GM12878 (cell line): ENCODE data around the gene VIPR1. TPM values are rescaled to one million over a fixed set of nuclear protein-coding genes. Genes with fewer than 3 reads are reported as not detected.

Experiments
- ATF7 ChIP-seq: fragments of 450-650 bp; IDR thresholded peaks from 2 replicates; pipeline ENCODE4 v1.6.1; 2016; ENCODE audit warnings: low read depth, mild to moderate bottlenecking
- CBX3 ChIP-seq: fragments of 200-600 bp; sonication (generic); IDR thresholded peaks from 2 replicates; pipeline ENCODE4 v1.6.1; 2016; ENCODE audit warnings: low read depth, borderline replicate concordance
- E2F4 ChIP-seq: IDR thresholded peaks from 2 replicates; pipeline ENCODE4 v1.6.1; 2012; ENCODE audit warnings: low read depth, low read length, improper control_type of control experiment
- EZH2 ChIP-seq: IDR thresholded peaks from 2 replicates; pipeline ENCODE4 v1.6.1; 2012; ENCODE audit warnings: low read depth, mild to moderate bottlenecking, control low read depth, inconsistent platforms, low read length, borderline replicate concordance; ENCODE audit not compliant: control insufficient read depth
- HDAC2 ChIP-seq: fragments of 200-600 bp; sonication (generic); IDR thresholded peaks from 2 replicates; pipeline ENCODE4 v1.6.1; 2017
- KLF5 ChIP-seq: fragments of 450-650 bp; IDR thresholded peaks from 2 replicates; pipeline ENCODE4 v1.6.1; 2014; ENCODE audit warnings: mild to moderate bottlenecking; ENCODE audit not compliant: partially characterized antibody
- MEF2A ChIP-seq: IDR thresholded peaks from 2 replicates; pipeline ENCODE4 v1.6.1; 2011; ENCODE audit warnings: low read depth, mild to moderate bottlenecking, low read length, moderate library complexity; ENCODE audit not compliant: insufficient read depth
- USF1 ChIP-seq: IDR thresholded peaks from 2 replicates; pipeline ENCODE4 v1.6.1; 2011; ENCODE audit warnings: borderline replicate concordance, low read depth, mild to moderate bottlenecking, moderate library complexity, mixed read lengths, low read length; ENCODE audit not compliant: insufficient read depth; ENCODE audit errors: extremely low read length
- ZNF274 ChIP-seq: IDR thresholded peaks from one replicate; pipeline ENCODE4 v1.8.0; 2011; ENCODE audit not compliant: insufficient read length, insufficient read depth
- polyA plus RNA-seq, 11 experiments: library from polyadenylated mRNA; depleted of rRNA in 4 of 11; unstranded in 6 of 11; stranded (reverse) in 5 of 11; fragments of >200 nt; fragmentation: Nextera tagmentation in 4 of 11; fragmentation: Illumina TruSeq in 1 of 11; extraction: Ambion mirVana in 4 of 11; extraction: Trizol in 1 of 11; gene quantifications; 1 replicate in 1 of 11; 2 replicates in 10 of 11; pipeline versions ENCODE4 v1.2.1 to v1.2.3, GENCODE V29; 2011 to 2016; ENCODE audit warnings: inconsistent platforms in 2 of 11, missing spikeins in 2 of 11, low read depth in 1 of 11
- total RNA-seq, 4 experiments: library from RNA; depleted of rRNA in 3 of 4; stranded (reverse); fragments of >200 nt in 3 of 4; fragmentation: Illumina TruSeq in 1 of 4; extraction: Trizol in 1 of 4; gene quantifications; 2 replicates each; pipeline versions ENCODE4 v1.2.1 to v1.2.3, GENCODE V29; 2013 to 2021
- TF ChIP-seq, protein P1 (sequence below): fragments of 450-650 bp; formaldehyde crosslinking; IDR thresholded peaks from 2 replicates; pipeline ENCODE4 v1.4.0; 2022; ENCODE audit warnings: mild to moderate bottlenecking, moderate library complexity
- TF ChIP-seq, protein P2 (sequence below): fragments of 150-350 bp; IDR thresholded peaks from 2 replicates; pipeline ENCODE4 v1.6.1; 2016; ENCODE audit warnings: low read depth, low read length

Gene VIPR1
- total and polyA plus RNA-seq, 10 of the 15 experiments (the other 5 are each of a cell fraction or from before 2014, with no cell fraction given): 0.03 to 0.28 (median 0.12) TPM; not detected in 6

GRCh38 chr3:42520906-42521305 is 18.5 kb downstream of the VIPR1 start (continued):
- TF ChIP-seq, protein P1, sequence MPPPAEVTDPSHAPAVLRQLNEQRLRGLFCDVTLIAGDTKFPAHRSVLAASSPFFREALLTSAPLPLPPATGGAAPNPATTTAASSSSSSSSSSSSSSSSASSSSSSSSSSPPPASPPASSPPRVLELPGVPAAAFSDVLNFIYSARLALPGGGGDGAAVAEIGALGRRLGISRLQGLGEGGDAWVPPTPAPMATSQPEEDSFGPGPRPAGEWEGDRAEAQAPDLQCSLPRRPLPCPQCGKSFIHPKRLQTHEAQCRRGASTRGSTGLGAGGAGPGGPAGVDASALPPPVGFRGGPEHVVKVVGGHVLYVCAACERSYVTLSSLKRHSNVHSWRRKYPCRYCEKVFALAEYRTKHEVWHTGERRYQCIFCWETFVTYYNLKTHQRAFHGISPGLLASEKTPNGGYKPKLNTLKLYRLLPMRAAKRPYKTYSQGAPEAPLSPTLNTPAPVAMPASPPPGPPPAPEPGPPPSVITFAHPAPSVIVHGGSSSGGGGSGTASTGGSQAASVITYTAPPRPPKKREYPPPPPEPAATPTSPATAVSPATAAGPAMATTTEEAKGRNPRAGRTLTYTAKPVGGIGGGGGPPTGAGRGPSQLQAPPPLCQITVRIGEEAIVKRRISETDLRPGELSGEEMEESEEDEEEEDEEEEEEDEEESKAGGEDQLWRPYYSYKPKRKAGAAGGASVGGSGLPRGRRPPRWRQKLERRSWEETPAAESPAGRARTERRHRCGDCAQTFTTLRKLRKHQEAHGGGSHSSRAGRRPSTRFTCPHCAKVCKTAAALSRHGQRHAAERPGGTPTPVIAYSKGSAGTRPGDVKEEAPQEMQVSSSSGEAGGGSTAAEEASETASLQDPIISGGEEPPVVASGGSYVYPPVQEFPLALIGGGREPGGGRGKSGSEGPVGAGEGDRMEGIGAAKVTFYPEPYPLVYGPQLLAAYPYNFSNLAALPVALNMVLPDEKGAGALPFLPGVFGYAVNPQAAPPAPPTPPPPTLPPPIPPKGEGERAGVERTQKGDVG: no peak
- TF ChIP-seq E2F4 (no peak), HDAC2 (no peak), MEF2A (no peak), USF1 (no peak), ATF7 (no peak), KLF5 (no peak), ZNF274 (no peak), CBX3 (no peak), EZH2 (no peak)
- TF ChIP-seq, protein P2, sequence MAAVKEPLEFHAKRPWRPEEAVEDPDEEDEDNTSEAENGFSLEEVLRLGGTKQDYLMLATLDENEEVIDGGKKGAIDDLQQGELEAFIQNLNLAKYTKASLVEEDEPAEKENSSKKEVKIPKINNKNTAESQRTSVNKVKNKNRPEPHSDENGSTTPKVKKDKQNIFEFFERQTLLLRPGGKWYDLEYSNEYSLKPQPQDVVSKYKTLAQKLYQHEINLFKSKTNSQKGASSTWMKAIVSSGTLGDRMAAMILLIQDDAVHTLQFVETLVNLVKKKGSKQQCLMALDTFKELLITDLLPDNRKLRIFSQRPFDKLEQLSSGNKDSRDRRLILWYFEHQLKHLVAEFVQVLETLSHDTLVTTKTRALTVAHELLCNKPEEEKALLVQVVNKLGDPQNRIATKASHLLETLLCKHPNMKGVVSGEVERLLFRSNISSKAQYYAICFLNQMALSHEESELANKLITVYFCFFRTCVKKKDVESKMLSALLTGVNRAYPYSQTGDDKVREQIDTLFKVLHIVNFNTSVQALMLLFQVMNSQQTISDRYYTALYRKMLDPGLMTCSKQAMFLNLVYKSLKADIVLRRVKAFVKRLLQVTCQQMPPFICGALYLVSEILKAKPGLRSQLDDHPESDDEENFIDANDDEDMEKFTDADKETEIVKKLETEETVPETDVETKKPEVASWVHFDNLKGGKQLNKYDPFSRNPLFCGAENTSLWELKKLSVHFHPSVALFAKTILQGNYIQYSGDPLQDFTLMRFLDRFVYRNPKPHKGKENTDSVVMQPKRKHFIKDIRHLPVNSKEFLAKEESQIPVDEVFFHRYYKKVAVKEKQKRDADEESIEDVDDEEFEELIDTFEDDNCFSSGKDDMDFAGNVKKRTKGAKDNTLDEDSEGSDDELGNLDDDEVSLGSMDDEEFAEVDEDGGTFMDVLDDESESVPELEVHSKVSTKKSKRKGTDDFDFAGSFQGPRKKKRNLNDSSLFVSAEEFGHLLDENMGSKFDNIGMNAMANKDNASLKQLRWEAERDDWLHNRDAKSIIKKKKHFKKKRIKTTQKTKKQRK: no peak
